ENCODE measurements around the gene PARP11. TPM values are rescaled to one million over a fixed set of nuclear protein-coding genes. Genes with fewer than 3 reads are reported as not detected.

Gene PARP11
- total RNA-seq, 1 donor from 2014 or later: 10.4 TPM

DNA sequence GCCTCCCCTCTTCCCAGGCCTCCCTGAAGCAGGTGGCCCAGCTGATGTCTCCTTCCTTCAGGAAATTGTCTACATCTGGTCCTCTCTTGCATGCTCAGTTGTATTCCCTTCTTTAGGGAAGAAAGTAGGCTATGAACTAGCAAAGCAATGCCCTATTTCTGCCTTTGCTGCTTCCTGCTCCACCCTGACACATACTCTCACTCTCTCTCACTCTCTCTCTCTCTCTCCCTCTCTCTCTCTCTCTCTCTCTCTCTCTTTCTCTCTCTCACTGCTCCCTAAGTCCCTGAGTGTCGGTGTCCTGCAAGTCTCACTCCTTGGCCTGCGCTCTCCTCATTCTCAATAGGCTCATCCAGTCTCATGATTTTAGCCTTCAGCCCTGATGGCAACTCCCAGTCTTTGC, 19.4 kb upstream of the PARP11 start:
- H3K9ac ChIP-seq (ENCODE audit: low read length): no peak overlapping the region
- H3K4me1 ChIP-seq (ENCODE audit: insufficient read depth, low read length): no peaks in the 10 kb centered on the region
- H2AFZ ChIP-seq (ENCODE audit: low read depth, low read length): no peak overlapping the region
- H4K20me1 ChIP-seq (ENCODE audit: insufficient read depth, low read length): no peaks in the 10 kb centered on the region
- DNase-seq (ENCODE audit: low read depth) (no peak), FAIRE-seq (no peak)
- TF ChIP-seq EZH2 (IDR thresholded peaks at IDR 0.05; ENCODE audit: insufficient read depth, low read length): no peak
- TF ChIP-seq, protein P1, sequence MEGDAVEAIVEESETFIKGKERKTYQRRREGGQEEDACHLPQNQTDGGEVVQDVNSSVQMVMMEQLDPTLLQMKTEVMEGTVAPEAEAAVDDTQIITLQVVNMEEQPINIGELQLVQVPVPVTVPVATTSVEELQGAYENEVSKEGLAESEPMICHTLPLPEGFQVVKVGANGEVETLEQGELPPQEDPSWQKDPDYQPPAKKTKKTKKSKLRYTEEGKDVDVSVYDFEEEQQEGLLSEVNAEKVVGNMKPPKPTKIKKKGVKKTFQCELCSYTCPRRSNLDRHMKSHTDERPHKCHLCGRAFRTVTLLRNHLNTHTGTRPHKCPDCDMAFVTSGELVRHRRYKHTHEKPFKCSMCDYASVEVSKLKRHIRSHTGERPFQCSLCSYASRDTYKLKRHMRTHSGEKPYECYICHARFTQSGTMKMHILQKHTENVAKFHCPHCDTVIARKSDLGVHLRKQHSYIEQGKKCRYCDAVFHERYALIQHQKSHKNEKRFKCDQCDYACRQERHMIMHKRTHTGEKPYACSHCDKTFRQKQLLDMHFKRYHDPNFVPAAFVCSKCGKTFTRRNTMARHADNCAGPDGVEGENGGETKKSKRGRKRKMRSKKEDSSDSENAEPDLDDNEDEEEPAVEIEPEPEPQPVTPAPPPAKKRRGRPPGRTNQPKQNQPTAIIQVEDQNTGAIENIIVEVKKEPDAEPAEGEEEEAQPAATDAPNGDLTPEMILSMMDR (IDR thresholded peaks at IDR 0.05; ENCODE audit: insufficient read depth, low read depth, low read length): no peak
- H3K27ac Mint-ChIP-seq (ENCODE audit: unreplicated experiment): no peak overlapping the region
- no peak overlapping the region for H3K4me2 ChIP-seq (ENCODE audit: low read length)
- H3K4me1 Mint-ChIP-seq (ENCODE audit: low read depth, unreplicated experiment): peaks cover 13% of the 10 kb centered on the region
- no peak overlapping the region for H3K4me3 Mint-ChIP-seq (ENCODE audit: unreplicated experiment)
- H3K27me3 ChIP-seq (ENCODE audit: insufficient read depth, low read length): peaks cover 3% of the 10 kb centered on the region
- H3K27me3 Mint-ChIP-seq (ENCODE audit: low read depth, unreplicated experiment): no peaks in the 10 kb centered on the region
- H3K4me3 ChIP-seq (ENCODE audit: insufficient read depth, low read depth, low read length): no peak overlapping the region
- H3K27ac ChIP-seq (ENCODE audit: low read depth, low read length): no peak overlapping the region
- H3K9me3 Mint-ChIP-seq (ENCODE audit: unreplicated experiment): no peaks in the 10 kb centered on the region
- H3K9me3 ChIP-seq (ENCODE audit: insufficient read depth, low read depth, low read length): no peaks in the 10 kb centered on the region
- no peaks in the 10 kb centered on the region for H3K36me3 ChIP-seq (ENCODE audit: insufficient read depth, low read length)
- no peaks in the 10 kb centered on the region for H3K79me2 ChIP-seq (ENCODE audit: insufficient read depth, low read length)
- no peaks in the 10 kb centered on the region for H3K36me3 Mint-ChIP-seq (ENCODE audit: low read depth, unreplicated experiment)

DNA sequence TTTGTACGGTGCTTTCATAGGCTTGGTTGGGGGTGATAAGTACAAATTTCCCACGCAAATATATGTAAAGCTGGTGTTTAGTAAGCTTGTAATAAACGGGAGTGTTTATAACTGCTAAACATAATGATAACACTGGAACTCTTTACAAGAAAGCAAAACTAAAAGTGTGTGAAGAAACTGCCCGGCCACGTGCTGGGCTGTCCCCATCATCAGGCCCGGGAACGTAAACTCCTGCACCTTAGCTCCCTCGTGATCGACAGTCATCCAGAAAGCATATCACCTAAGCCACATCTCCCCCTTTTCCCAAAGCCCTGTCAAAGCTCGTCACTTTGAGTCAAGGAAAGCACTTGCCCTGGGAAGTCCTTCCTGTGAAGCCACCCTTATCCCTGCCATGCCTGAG, 18.0 kb upstream of the PARP11 start:
- H3K9me3 ChIP-seq (ENCODE audit: insufficient read depth, low read depth, low read length): no peaks in the 10 kb centered on the region
- no peak for FAIRE-seq
- no peaks in the 10 kb centered on the region for H3K36me3 Mint-ChIP-seq (ENCODE audit: low read depth, unreplicated experiment)
- DNase-seq (ENCODE audit: low read depth): no peak
- H3K4me1 ChIP-seq (ENCODE audit: insufficient read depth, low read length): no peaks in the 10 kb centered on the region
- H3K4me1 Mint-ChIP-seq (ENCODE audit: low read depth, unreplicated experiment): peaks cover 4% of the 10 kb centered on the region
- no peak overlapping the region for H3K9ac ChIP-seq (ENCODE audit: low read length)
- H3K36me3 ChIP-seq (ENCODE audit: insufficient read depth, low read length): no peaks in the 10 kb centered on the region
- H3K27ac ChIP-seq (ENCODE audit: low read depth, low read length): no peak overlapping the region
- H3K4me2 ChIP-seq (ENCODE audit: low read length): no peak overlapping the region
- H3K79me2 ChIP-seq (ENCODE audit: insufficient read depth, low read length): no peaks in the 10 kb centered on the region
- H3K27me3 ChIP-seq (ENCODE audit: insufficient read depth, low read length): peaks cover 5% of the 10 kb centered on the region
- no peak overlapping the region for H3K4me3 ChIP-seq (ENCODE audit: insufficient read depth, low read depth, low read length)
- H2AFZ ChIP-seq (ENCODE audit: low read depth, low read length): no peak overlapping the region
- H3K4me3 Mint-ChIP-seq (ENCODE audit: unreplicated experiment): no peak overlapping the region
- no peaks in the 10 kb centered on the region for H3K9me3 Mint-ChIP-seq (ENCODE audit: unreplicated experiment)
- H3K27ac Mint-ChIP-seq (ENCODE audit: unreplicated experiment): no peak overlapping the region
- H3K27me3 Mint-ChIP-seq (ENCODE audit: low read depth, unreplicated experiment): no peaks in the 10 kb centered on the region
- TF ChIP-seq, protein P1 (IDR thresholded peaks at IDR 0.05; ENCODE audit: insufficient read depth, low read depth, low read length): no peak
- TF ChIP-seq EZH2 (IDR thresholded peaks at IDR 0.05; ENCODE audit: insufficient read depth, low read length): no peak
- no peaks in the 10 kb centered on the region for H4K20me1 ChIP-seq (ENCODE audit: insufficient read depth, low read length)

- no peak overlapping the region for H3K4me3 Mint-ChIP-seq (ENCODE audit: unreplicated experiment)
- no peak overlapping the region for H3K27ac Mint-ChIP-seq (ENCODE audit: unreplicated experiment)
- Histone ChIP-seq H3K9ac (ENCODE audit: low read length) (no peak overlapping the region), H3K79me2 (ENCODE audit: insufficient read depth, low read length) (no peaks in the 10 kb centered on the region), H3K9me3 (ENCODE audit: insufficient read depth, low read depth, low read length) (no peaks in the 10 kb centered on the region), H4K20me1 (ENCODE audit: insufficient read depth, low read length) (no peaks in the 10 kb centered on the region), H3K27ac (ENCODE audit: low read depth, low read length) (no peak overlapping the region), H2AFZ (ENCODE audit: low read depth, low read length) (no peak overlapping the region), H3K4me2 (ENCODE audit: low read length) (no peak overlapping the region), H3K36me3 (ENCODE audit: insufficient read depth, low read length) (no peaks in the 10 kb centered on the region), H3K4me1 (ENCODE audit: insufficient read depth, low read length) (no peaks in the 10 kb centered on the region), H3K4me3 (ENCODE audit: insufficient read depth, low read depth, low read length) (no peak overlapping the region), H3K27me3 (ENCODE audit: insufficient read depth, low read length) (peaks cover 5% of the 10 kb centered on the region)
- FAIRE-seq: no peak
- no peak for DNase-seq (ENCODE audit: low read depth)
- H3K36me3 Mint-ChIP-seq (ENCODE audit: low read depth, unreplicated experiment): no peaks in the 10 kb centered on the region
- no peaks in the 10 kb centered on the region for H3K9me3 Mint-ChIP-seq (ENCODE audit: unreplicated experiment)
- peaks cover 5% of the 10 kb centered on the region for H3K4me1 Mint-ChIP-seq (ENCODE audit: low read depth, unreplicated experiment)
- TF ChIP-seq, protein P1 (IDR thresholded peaks at IDR 0.05; ENCODE audit: insufficient read depth, low read depth, low read length): no peak
- no peak for TF ChIP-seq EZH2 (IDR thresholded peaks at IDR 0.05; ENCODE audit: insufficient read depth, low read length)
- peaks cover 7% of the 10 kb centered on the region for H3K27me3 Mint-ChIP-seq (ENCODE audit: low read depth, unreplicated experiment)
These were observed 15.5 kb upstream of the PARP11 start for GRCh38 chr12:3888659-3889058.
